Fibroblast of lung (primary cell): ENCODE results near the gene PCBP4.

Experiments
- CTCF ChIP-seq, 2 donors: IDR thresholded peaks in 1 of 2; conservative IDR thresholded peaks in 1 of 2; 1 replicate in 1 of 2; 2 replicates in 1 of 2; pipeline ENCODE4 v1.5.1; 2011 to 2012; ENCODE audit warnings: low read length in 2 of 2, control low read depth in 1 of 2, inconsistent platforms in 1 of 2, low read depth in 1 of 2, mild to moderate bottlenecking in 1 of 2
- EZH2 ChIP-seq: IDR thresholded peaks from 2 replicates; pipeline ENCODE4 v1.5.1; 2012; ENCODE audit warnings: low read length, control low read depth, mild to moderate bottlenecking; ENCODE audit errors: missing control alignments

GRCh38 chr3:51954713-51955112 lies 12.5 kb downstream of the PCBP4 start:
- TF ChIP-seq EZH2 (no peak), CTCF (conservative IDR thresholded peaks at IDR 0.05 in 1 of 2, IDR thresholded peaks at IDR 0.05 in 1 of 2; ENCODE audit: low read depth in 1 of 2, low read length in 2 of 2) (no peak)
